Right atrium auricular region (tissue), 2 donors: Measurements from ENCODE around the gene FRMD3. TPM values are rescaled to one million over a fixed set of nuclear protein-coding genes. Genes with fewer than 3 reads are reported as not detected.

Experiments used
- DNase-seq: peaks from one replicate; pipeline ENCODE4 v3.0.0-alpha.2; 2019; ENCODE audit warnings: low spot score
- H3K27ac ChIP-seq, 2 donors: fragments of 200-600 bp; sonication (generic); 1 replicate in 1 of 2; 2 replicates in 1 of 2; pipeline ENCODE4 v1.5.1; 2016 to 2019
- H3K27me3 ChIP-seq, 2 donors: fragments of 200-600 bp; sonication (generic); one replicate each; pipeline versions ENCODE4 v1.5.1 to v1.6.0; 2017 to 2019
- H3K36me3 ChIP-seq: fragments of 200-600 bp; sonication (generic); one replicate; pipeline ENCODE4 v1.5.1; 2016
- H3K4me1 ChIP-seq, 2 donors: fragments of 200-600 bp; sonication (generic); one replicate each; pipeline versions ENCODE4 v1.5.1 to v1.6.0; 2017 to 2019
- H3K4me3 ChIP-seq, 2 donors: fragments of 200-600 bp; sonication (generic); 1 replicate in 1 of 2; 2 replicates in 1 of 2; pipeline ENCODE4 v1.5.1; 2017 to 2019; ENCODE audit warnings: mild to moderate bottlenecking in 1 of 2, moderate library complexity in 1 of 2
- H3K9me3 ChIP-seq, 2 donors: fragments of 200-600 bp; sonication (generic); one replicate each; pipeline ENCODE4 v1.5.1; 2019
- CTCF ChIP-seq, 2 donors: fragments of 200-600 bp; sonication (generic); IDR thresholded peaks; one replicate each; pipeline ENCODE4 v1.5.1; 2019; ENCODE audit warnings: antibody characterized with exemption in 2 of 2
- total RNA-seq, 2 donors: library from RNA; depleted of rRNA; stranded (reverse); fragments of >200 nt; gene quantifications; one replicate each; pipeline ENCODE4 v1.1.0, GENCODE V29; 2016

Gene FRMD3
- total RNA-seq, 2 donors from 2014 or later: 31.4 to 77.5 TPM

- no peaks in the 10 kb centered on the region for H3K27me3 ChIP-seq
- no peaks in the 10 kb centered on the region for H3K9me3 ChIP-seq
- no peak overlapping the region for H3K4me3 ChIP-seq
- no peaks in the 10 kb centered on the region for H3K36me3 ChIP-seq
- no peaks in the 10 kb centered on the region for H3K4me1 ChIP-seq
- TF ChIP-seq CTCF (IDR thresholded peaks at IDR 0.05): no peak
- DNase-seq: no peak
- H3K27ac ChIP-seq: no peak overlapping the region
These were observed 82.0 kb downstream of the FRMD3 start for GRCh38 chr9:83456226-83456625.

- no peak for TF ChIP-seq CTCF (IDR thresholded peaks at IDR 0.05)
- no peaks in the 10 kb centered on the region for H3K36me3 ChIP-seq
These were observed 84.1 kb downstream of the FRMD3 start for GRCh38 chr9:83454076-83454475.

GRCh38 chr9:83451308-83451707, 86.9 kb downstream of the FRMD3 start:
- Histone ChIP-seq H3K4me3 (no peak overlapping the region), H3K36me3 (no peaks in the 10 kb centered on the region), H3K4me1 (peaks cover 0 to 7% of the 10 kb centered on the region in 2 donors), H3K27me3 (no peaks in the 10 kb centered on the region), H3K27ac (no peak overlapping the region), H3K9me3 (no peaks in the 10 kb centered on the region)
- no peak for TF ChIP-seq CTCF (IDR thresholded peaks at IDR 0.05)
- no peak for DNase-seq

More at GRCh38 chr9:83454076-83454475, 84.1 kb downstream of the FRMD3 start:
- no peaks in the 10 kb centered on the region for H3K27me3 ChIP-seq
- H3K4me3 ChIP-seq: no peak overlapping the region
- H3K27ac ChIP-seq: no peak overlapping the region
- peaks cover 0 to under 1% of the 10 kb centered on the region in 2 donors for H3K4me1 ChIP-seq
- H3K9me3 ChIP-seq: no peaks in the 10 kb centered on the region
- no peak for DNase-seq

- Histone ChIP-seq H3K27me3 (no peaks in the 10 kb centered on the region), H3K9me3 (no peaks in the 10 kb centered on the region), H3K4me3 (no peak overlapping the region), H3K27ac (no peak overlapping the region), H3K4me1 (peaks cover 0 to 12% of the 10 kb centered on the region in 2 donors), H3K36me3 (no peaks in the 10 kb centered on the region)
- TF ChIP-seq CTCF (IDR thresholded peaks at IDR 0.05): no peak
- no peak for DNase-seq
These were observed 88.2 kb downstream of the FRMD3 start for GRCh38 chr9:83449983-83450382.

- Histone ChIP-seq H3K27me3 (no peaks in the 10 kb centered on the region), H3K4me1 (peaks cover 0 to 19% of the 10 kb centered on the region in 2 donors), H3K27ac (peak overlapping the region in 1 of 2 donors; percentile 42), H3K36me3 (no peaks in the 10 kb centered on the region), H3K9me3 (no peaks in the 10 kb centered on the region), H3K4me3 (no peak overlapping the region)
- no peak for DNase-seq
- no peak for TF ChIP-seq CTCF (IDR thresholded peaks at IDR 0.05)
These were observed 89.0 kb downstream of the FRMD3 start for GRCh38 chr9:83449166-83449565.

- TF ChIP-seq CTCF (IDR thresholded peaks at IDR 0.05): no peak
- Histone ChIP-seq H3K9me3 (no peaks in the 10 kb centered on the region), H3K36me3 (no peaks in the 10 kb centered on the region), H3K27me3 (no peaks in the 10 kb centered on the region), H3K4me1 (peaks cover 0 to 22% of the 10 kb centered on the region in 2 donors), H3K27ac (peak overlapping the region in 1 of 2 donors; percentile 42), H3K4me3 (no peak overlapping the region)
- no peak for DNase-seq
These were observed 89.6 kb downstream of the FRMD3 start for GRCh38 chr9:83448626-83449025.
